Activated CD8-positive, alpha-beta memory T cell treated with anti-CD3 and anti-CD28 coated beads for 36 hours (primary cell): ENCODE measurements around the gene MID2. TPM values are rescaled to one million over a fixed set of nuclear protein-coding genes. Genes with fewer than 3 reads are reported as not detected.
"Not testable (repeated sequence)": the region's sequence is repeated elsewhere in the genome, so short reads cannot be mapped to it uniquely, and the experiment has no call there.

Experiments used
- CTCF ChIA-PET: fragments of 350-600 bp; sonication (Branson Sonifier 250); formaldehyde crosslinking; loops from one replicate; lab custom pipeline; 2021; ENCODE audit warnings: antibody characterized with exemption; lab: Charles Lee
- POLR2A ChIA-PET: fragments of 350-600 bp; sonication (Branson Sonifier 250); formaldehyde crosslinking; loops from one replicate; lab custom pipeline; 2021; ENCODE audit warnings: antibody characterized with exemption; lab: Charles Lee
- total RNA-seq, 2 experiments: library from RNA; stranded (reverse); gene quantifications; one replicate each; pipeline ENCODE4 v1.2.3, GENCODE V29; 2021

Gene MID2
- total RNA-seq = 1 to 10 TPM; 8.7 to 9.4 TPM

DNA sequence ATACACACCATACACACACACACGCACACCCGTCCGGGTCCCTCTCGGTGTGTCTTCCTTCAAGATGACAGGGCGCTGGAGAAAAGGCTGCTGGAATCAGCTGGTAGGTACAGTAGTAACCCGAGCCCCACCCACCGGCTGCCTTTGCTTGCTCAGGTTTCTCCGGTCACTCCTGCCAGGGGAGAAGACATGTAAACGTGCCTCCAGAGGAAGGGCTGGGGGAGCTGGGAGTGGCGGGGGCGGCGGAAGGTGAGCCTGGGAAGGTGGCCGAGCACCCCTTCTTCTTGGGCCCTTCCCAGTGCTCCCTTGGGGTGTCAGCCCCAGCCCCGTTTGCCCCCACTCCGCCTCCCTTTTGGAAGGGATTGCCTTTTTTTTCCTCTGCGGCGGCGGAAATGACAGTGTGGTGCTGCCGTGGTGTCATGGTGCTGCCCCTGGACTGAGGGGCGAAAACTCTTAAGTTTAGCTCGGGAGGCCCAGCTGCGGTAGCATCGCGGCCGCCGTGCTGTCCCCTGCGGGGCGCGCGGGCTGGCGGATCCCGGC is at the start of gene MID2:
TSS of gene MID2 (plus strand) at position 169 of the 540 bp plus-strand sequence. CDS start 561 bp downstream, outside the sequence.
- CTCF ChIA-PET = interaction anchor here (1.0 kb wide), 1 partner anchor 49 kb away, joined by 3 read pairs; no protein-coding TSS in a partner anchor
- POLR2A ChIA-PET = interaction anchor here (1.0 to 1.1 kb wide), 2 partner anchors 153 to 197 kb away, joined by 3 to 5 read pairs; partner anchors contain the start of gene PRPS1

GRCh38 chrX:107776649-107777535 is 48.8 kb upstream of the MID2 start:
- ChIA-PET CTCF (interaction anchor here (0.6 to 3.2 kb wide), 19 partner anchors 20 to 327 kb away, joined by 3 to 27 read pairs (median 4); partner anchors contain the start of genes FRMPD3 and MID2), POLR2A (interaction anchor here (0.6 to 2.3 kb wide), 5 partner anchors 42 to 148 kb away, joined by 3 to 11 read pairs (median 4); partner anchors contain the start of gene PRPS1)

DNA sequence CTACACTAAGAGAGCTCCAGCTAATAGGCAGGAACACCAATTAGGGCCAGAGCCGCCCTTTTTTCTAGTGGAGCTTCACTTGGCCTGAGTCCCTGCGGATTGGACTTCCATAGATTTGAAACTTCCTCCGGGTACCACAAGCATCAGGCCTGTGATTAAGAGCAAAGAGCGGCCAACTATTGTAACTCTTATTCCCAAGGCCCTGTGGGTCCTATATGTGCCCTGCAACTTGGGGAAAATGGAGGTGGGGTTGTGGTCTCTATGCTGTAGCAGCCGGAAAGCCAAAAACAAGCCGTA is 48.2 kb upstream of the MID2 start, which contains the start of gene NCBP2L:
TSS of gene NCBP2L (plus strand) at position 198 of the 297 bp plus-strand sequence. CDS start 16,488 bp downstream, outside the sequence.
- ChIA-PET POLR2A (interaction anchor here (1.1 kb wide), 1 partner anchor 104 kb away, joined by 3 read pairs; no protein-coding TSS in a partner anchor), CTCF (interaction anchor here (0.6 to 3.2 kb wide), 14 partner anchors 21 to 328 kb away, joined by 3 to 27 read pairs (median 4); partner anchors contain the start of gene FRMPD3)

DNA sequence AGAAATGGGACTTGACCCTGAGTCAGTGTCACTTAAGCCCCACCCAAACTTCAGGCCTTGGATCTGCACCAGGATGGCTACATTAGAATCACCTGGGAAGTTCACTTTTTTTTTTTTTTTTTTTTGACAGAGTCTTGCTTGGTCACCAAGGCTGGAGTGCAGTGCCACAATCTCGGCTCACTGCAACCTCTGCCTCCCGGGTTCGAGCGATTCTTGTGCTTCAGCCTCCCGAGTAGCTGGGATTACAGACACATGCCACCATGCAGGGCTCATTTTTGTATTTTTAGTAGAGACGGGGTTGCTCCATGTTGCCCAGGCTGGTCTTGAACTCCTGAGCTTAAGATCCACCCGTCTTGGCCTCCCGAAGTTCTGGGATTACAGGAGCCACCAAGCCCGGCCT is 45.1 kb upstream of the MID2 start:
- POLR2A ChIA-PET = no interaction called here
- CTCF ChIA-PET = no interaction called here

DNA sequence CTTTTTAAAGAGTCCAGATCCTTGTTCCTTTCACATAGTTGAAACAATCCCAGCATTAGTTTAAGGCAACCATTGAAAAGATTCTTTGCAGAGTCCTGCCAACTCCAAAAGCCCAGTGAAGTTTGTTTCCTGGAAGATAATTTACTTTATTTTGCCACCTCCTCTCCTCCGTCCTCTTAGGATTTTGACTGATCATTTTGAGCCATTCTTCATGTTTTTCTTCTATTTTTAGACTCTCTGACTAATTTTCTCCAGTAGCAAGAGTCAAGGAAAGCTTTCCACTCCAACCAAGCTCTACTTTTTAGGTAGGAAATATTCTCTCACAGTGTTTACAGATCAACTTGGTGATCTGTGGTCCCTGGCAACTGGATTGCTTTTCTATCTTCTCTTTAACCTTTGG is 37.8 kb upstream of the MID2 start:
- POLR2A ChIA-PET = no interaction called here
- CTCF ChIA-PET = no interaction called here

DNA sequence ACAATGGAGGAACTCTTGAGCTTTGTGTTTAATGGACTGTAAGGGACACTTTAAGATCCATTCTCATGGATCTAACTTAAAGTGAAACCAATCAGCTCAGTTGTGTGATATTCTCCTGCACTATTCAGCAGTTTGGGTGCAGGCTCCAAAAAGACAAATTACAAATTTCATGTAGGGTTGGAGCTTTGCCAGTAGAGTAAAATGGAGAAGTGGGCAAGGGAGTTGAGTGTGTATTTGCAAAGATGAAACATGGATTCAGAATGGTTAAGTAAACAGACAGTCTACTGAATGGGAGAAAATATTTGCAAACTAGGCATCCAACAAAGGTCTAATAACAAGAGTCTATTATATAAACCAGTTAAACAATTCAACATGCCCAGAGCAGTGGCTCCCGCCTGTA is 21.2 kb upstream of the MID2 start:
- ChIA-PET CTCF (no interaction called here), POLR2A (no interaction called here)

- ChIA-PET CTCF (no interaction called here), POLR2A (no interaction called here)
Observed at GRCh38 chrX:107805179-107805578, 20.5 kb upstream of the MID2 start.

DNA sequence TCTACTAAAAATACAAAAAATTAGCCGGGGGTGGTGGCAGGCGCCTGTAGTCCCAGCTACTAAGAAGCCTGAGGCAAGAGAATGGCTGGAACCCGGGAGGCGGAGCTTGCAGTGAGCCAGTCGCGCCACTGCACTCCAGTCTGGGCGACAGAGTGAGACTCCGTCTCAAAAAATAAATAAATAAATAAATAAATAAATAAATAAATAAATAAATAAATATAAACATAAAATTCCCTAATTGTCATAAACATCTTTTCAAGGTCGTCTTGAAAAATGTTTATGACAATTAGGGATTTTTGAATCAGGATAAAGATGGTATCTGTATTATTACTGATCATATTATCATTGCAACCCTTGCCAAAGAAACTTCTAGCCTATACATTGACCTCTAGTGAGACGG is 15.6 kb upstream of the MID2 start:
- POLR2A ChIA-PET, CTCF ChIA-PET: not testable (repeated sequence)

DNA sequence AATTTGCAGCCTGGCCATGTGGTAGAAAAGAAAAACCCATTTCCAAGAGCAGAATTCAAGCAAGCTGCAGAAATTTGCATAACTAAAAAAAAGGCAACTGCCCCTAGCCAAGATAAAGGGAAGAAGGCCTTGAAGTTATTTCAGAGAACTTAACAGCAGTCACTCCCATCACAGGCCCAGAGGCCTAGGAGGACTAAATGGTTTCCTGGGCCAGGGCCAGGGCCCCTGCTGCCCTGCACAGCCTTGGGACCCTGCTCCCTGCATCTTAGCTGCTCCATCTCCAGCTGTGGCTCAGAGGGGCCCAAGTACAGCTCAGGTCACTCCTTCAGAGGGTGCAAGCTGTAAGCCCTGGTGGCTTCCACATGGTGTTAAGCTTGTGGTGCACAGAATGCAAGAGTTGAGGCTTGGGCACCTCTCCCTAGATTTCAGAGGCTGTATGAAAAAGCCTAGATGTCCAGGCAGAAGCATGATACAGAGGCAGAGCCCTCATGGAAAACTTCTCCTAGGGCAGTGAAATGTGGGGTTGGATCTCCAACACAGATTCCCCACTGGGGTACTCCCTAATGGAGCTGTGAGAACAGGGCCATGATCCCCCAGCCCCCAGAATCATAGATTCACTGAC is 6.7 kb upstream of the MID2 start:
- POLR2A ChIA-PET = no interaction called here
- CTCF ChIA-PET = no interaction called here

- CTCF ChIA-PET = no interaction called here
- POLR2A ChIA-PET = no interaction called here
Observed at GRCh38 chrX:107823042-107823441, 2.6 kb upstream of the MID2 start.

DNA sequence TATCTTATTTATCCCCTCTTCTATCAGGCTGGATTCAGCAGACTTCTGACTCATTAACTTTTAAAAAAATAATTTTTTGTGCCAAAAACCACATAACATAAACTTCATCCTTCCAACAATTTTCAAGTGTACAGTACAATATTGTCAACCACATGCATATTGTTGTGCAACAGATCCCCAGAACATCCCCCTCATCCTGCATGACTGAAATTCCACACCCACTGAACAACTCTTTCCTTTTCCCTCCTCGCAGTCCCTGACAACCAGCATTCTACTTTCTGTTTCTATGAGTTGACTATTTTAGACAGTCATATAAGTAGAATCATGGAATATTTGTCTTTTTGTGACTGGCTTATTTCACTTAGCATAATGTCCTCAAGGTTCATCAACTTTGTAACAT is 2.2 kb upstream of the MID2 start:
- POLR2A ChIA-PET = no interaction called here

DNA sequence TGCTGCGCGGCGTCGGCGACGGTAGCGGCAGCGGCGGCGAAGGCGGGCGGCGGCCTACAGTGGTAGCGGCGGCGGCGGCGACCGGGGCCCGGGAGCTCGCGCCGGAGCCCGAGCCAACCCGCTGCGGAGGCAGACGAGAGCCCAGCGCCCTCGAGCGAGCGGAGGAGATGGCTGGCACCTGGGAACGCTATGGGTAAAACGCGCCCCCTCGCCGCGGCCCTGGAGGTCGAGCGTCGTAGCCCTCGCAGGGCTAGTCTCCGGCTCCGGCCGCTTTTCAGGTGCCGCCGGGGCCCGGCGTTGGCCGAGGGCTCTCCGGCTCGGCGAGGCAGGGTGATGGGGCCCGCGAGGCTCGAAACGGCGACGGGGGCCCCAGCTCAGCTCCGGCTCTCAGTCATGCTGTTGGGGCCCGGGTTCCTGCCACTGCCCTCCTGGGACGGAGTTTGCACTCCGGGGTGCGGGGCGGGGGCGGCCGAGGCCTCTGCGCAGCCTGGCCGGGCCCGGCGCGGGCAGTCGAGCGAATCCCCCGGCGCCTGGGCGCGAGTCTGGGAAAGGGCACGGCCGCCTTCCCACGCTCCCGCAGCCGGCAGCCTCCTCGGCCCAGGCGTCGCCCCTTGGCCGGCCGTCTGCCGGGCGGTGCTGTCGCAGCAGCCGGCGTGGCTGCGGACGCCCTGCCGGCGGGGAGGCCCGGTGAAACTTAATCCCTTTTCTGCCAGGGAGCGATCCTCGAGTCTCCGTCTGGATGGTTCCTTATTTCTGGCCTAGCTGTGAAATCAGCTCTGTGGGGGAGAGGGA is 768 bp downstream of the MID2 start:
- POLR2A ChIA-PET = interaction anchor here (1.0 to 1.1 kb wide), 2 partner anchors 153 to 198 kb away, joined by 3 to 5 read pairs; partner anchors contain the start of gene PRPS1

More for the DNA sequence above, 2.2 kb upstream of the MID2 start:
- CTCF ChIA-PET = no interaction called here

DNA sequence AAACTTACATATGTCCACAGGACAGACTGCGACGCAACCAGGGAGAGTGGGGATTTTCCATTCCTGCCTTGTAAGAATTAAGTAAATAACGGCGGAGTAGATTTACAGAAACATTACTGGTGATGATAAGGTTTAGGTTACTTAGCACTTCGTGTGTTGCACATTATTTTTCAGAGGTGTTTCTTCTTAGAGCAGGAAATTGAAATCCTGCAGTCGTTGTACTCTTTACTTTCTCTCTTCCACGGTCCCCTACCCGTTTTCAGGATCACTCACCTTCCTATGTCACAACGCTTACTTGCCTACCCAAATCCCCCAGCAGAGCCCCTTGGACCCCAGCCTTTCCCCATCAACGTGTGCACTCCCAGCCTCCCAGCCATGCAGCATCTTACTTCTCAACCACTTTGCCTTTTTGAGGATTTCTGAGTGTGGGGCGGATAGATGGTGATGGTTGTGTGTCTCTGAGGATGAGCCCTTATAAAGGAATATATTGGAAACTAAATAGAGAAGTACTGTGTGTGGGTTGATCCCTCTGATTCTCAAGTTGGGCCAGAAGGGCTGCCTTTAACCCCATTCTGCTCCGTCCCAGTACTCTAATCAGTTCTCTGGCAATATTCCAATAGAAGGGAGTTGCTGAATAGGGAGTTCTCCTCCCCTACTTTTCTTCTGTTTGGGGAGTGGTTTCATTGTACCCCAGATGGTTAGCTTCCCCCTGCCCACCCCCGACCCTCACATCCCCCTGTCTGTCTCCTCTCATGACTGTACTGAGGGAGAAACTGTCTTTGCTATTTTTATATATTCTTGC is 1.6 kb downstream of the MID2 start:
- CTCF ChIA-PET = no interaction called here
- POLR2A ChIA-PET = interaction anchor here (1.0 kb wide), 1 partner anchor 199 kb away, joined by 3 read pairs; the partner anchor contains the start of gene PRPS1

More for the DNA sequence above, 768 bp downstream of the MID2 start:
- CTCF ChIA-PET = interaction anchor here (1.0 kb wide), 1 partner anchor 50 kb away, joined by 3 read pairs; no protein-coding TSS in a partner anchor

DNA sequence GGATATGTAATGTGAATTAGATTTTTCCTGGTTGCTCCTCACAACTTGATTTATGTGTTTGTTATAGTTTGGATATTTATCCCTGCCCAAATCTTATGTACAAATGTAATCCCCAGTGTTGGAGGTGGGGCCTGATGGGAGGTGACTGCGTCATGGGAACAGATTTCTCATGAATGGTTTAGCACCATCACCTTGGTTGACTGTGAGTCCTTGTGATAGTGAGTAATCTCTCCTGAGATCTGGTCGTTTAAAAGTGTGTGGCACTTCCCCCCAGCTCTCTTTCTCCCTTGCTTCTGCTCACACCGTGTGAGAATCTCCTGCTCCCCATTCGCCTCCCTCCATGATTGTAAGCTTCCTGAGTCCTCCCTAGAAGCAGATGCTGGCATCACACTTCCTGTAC is 2.2 kb downstream of the MID2 start:
- POLR2A ChIA-PET = no interaction called here

GRCh38 chrX:107829878-107830277 is 4.2 kb downstream of the MID2 start:
- ChIA-PET CTCF (no interaction called here), POLR2A (no interaction called here)

More for the DNA sequence above, 2.2 kb downstream of the MID2 start:
- CTCF ChIA-PET = no interaction called here

GRCh38 chrX:107831071-107831730 is 5.5 kb downstream of the MID2 start:
- CTCF ChIA-PET = no interaction called here
- POLR2A ChIA-PET = no interaction called here
